Upper lobe of right lung (tissue), 1 donor: ENCODE measurements around the gene FMO3. TPM values are rescaled to one million over a fixed set of nuclear protein-coding genes. Genes with fewer than 3 reads are reported as not detected.
A peak's percentile ranks its signal among the peaks of the same experiment; 100 is the strongest.

Experiments
- ATAC-seq: fragments of 200-7000 bp; cut with Tn5 transposase; one replicate; pipeline ENCODE4 v1.9.1; 2020; ENCODE audit warnings: mild to moderate bottlenecking, moderate library complexity
- DNase-seq: peaks from one replicate; pipeline ENCODE4 v3.0.0-alpha.2; 2020
- H3K27ac ChIP-seq: fragments of 200-600 bp; one replicate; pipeline ENCODE4 v1.8.0; 2022
- H3K27me3 ChIP-seq: fragments of 200-600 bp; one replicate; pipeline ENCODE4 v1.8.0; 2022; ENCODE audit warnings: mild to moderate bottlenecking
- H3K36me3 ChIP-seq: fragments of 200-600 bp; one replicate; pipeline ENCODE4 v1.8.0; 2022
- H3K4me1 ChIP-seq: fragments of 200-600 bp; one replicate; pipeline ENCODE4 v1.8.0; 2022
- H3K4me3 ChIP-seq: fragments of 200-600 bp; one replicate; pipeline ENCODE4 v1.8.0; 2022; ENCODE audit warnings: mild to moderate bottlenecking
- H3K9me3 ChIP-seq: fragments of 200-600 bp; one replicate; pipeline ENCODE4 v1.8.0; 2022
- intact Hi-C: fragments of 100-400 bp; cut with DNase I; formaldehyde crosslinking; loops from one replicate; pipeline ENCODE4 v1.11.0; 2022
- total RNA-seq: library from RNA; stranded (reverse); fragmentation: NEBNext Ultra II Directional; extraction: Animal tissue kit (Norgen Biotek cat#: 25700); gene quantifications from one replicate; pipeline ENCODE4 v1.2.1, GENCODE V29; 2021
- TF ChIP-seq, protein P1 (sequence below): fragments of 200-600 bp; IDR thresholded peaks from one replicate; pipeline ENCODE4 v1.8.0; 2022; ENCODE audit warnings: antibody characterized with exemption
- donor health status: DM: no; HTN: yes; CAD: no; lungs with severe emphysema.

Gene FMO3
- total RNA-seq, 1 donor from 2014 or later = 22.7 TPM

DNA sequence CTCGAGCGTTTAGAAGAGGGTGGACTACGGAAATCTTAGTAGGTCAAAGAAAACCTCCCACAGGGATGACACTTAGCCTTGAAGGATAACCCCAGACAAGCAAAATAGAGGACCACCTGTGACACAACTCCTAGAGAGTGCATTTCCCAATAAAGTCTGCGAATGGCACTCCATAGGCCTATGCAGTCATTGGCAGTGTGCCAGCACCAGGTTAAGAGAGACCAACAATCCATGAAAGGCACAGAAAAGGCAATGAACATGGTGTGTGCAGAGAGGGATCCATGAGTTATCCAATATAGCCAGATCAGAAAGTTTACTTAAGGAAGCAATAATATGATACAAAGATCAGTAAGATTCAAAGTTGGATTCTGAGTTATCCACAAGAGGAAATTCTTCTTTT lies 49.2 kb downstream of the FMO3 start:
- H3K9me3 ChIP-seq = no peaks in the 10 kb centered on the region
- no peaks in the 10 kb centered on the region for H3K36me3 ChIP-seq
- no peaks in the 10 kb centered on the region for H3K27me3 ChIP-seq
- intact Hi-C loops = no loop called here
- H3K4me3 ChIP-seq = no peak overlapping the region
- peaks cover 23% of the 10 kb centered on the region for H3K4me1 ChIP-seq
- ATAC-seq (no peak), DNase-seq (no peak)
- TF ChIP-seq, protein P1, sequence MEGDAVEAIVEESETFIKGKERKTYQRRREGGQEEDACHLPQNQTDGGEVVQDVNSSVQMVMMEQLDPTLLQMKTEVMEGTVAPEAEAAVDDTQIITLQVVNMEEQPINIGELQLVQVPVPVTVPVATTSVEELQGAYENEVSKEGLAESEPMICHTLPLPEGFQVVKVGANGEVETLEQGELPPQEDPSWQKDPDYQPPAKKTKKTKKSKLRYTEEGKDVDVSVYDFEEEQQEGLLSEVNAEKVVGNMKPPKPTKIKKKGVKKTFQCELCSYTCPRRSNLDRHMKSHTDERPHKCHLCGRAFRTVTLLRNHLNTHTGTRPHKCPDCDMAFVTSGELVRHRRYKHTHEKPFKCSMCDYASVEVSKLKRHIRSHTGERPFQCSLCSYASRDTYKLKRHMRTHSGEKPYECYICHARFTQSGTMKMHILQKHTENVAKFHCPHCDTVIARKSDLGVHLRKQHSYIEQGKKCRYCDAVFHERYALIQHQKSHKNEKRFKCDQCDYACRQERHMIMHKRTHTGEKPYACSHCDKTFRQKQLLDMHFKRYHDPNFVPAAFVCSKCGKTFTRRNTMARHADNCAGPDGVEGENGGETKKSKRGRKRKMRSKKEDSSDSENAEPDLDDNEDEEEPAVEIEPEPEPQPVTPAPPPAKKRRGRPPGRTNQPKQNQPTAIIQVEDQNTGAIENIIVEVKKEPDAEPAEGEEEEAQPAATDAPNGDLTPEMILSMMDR = no peak
- H3K27ac ChIP-seq = peak overlapping the region; percentile 71

DNA sequence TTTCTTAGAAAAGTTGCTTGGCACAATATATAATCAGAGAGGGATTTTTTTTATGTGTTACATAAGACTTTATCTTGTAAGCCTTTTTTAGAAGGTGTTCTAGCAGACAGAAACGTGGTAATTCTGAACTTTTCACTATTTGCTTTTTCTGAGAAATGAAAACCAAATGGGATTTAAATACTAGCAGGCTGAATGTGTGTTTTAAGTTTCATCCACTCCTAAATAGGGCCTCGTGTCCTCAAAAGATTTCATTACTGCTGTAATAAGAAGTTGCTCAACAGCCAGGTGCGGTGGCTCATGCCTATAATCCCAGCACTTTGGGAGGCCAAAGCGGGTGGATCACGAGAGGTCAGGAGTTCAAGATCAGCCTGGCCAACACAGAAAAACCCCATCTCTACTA lies 49.7 kb downstream of the FMO3 start:
- ATAC-seq (no peak), DNase-seq (no peak)
- H3K27me3 ChIP-seq = no peaks in the 10 kb centered on the region
- intact Hi-C loops = no loop called here
- TF ChIP-seq, protein P1 = no peak
- H3K4me3 ChIP-seq = no peak overlapping the region
- no peaks in the 10 kb centered on the region for H3K36me3 ChIP-seq
- H3K9me3 ChIP-seq = no peaks in the 10 kb centered on the region
- H3K27ac ChIP-seq = peak overlapping the region; percentile 71
- H3K4me1 ChIP-seq = peaks cover 23% of the 10 kb centered on the region

DNA sequence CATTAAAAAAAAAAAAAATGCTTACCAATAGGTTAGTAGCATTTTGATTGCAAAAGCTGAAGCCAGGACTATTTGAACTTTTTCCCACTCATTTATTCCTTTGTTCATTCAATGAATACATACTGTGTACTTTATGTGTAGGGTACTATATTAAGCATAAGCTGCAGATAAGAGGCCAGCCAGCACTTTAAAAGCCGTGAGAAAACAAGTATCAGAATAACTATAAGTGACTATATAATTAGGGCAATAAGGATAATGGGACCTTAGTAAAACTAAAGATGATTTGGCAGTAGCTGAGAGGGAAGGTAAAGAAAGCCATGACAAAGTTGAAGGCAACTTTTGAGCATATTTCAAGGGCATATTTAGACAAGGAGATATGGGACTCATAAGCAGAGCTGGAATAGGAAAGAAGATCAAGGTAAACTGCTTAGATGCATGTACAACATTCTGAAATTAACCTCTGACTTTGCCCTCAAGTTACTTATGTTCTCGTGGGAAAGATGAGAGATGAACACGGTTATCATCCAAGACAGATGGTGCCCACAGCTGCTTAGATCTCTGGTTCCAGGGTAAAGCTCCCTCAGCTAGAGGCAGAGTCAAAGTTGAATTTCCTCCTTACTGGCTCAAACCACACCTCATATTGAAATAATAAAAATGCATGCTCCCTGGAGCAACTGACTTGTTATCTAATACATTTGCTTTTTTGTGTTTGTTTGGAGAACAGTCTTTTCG lies 50.4 kb downstream of the FMO3 start:
- no peaks in the 10 kb centered on the region for H3K36me3 ChIP-seq
- H3K4me1 ChIP-seq = peaks cover 23% of the 10 kb centered on the region
- peak overlapping the region; percentile 71 for H3K27ac ChIP-seq
- TF ChIP-seq, protein P1 = no peak
- no peak for DNase-seq
- no peak for ATAC-seq
- H3K9me3 ChIP-seq = no peaks in the 10 kb centered on the region
- H3K27me3 ChIP-seq = no peaks in the 10 kb centered on the region
- intact Hi-C loops = no loop called here
- no peak overlapping the region for H3K4me3 ChIP-seq

DNA sequence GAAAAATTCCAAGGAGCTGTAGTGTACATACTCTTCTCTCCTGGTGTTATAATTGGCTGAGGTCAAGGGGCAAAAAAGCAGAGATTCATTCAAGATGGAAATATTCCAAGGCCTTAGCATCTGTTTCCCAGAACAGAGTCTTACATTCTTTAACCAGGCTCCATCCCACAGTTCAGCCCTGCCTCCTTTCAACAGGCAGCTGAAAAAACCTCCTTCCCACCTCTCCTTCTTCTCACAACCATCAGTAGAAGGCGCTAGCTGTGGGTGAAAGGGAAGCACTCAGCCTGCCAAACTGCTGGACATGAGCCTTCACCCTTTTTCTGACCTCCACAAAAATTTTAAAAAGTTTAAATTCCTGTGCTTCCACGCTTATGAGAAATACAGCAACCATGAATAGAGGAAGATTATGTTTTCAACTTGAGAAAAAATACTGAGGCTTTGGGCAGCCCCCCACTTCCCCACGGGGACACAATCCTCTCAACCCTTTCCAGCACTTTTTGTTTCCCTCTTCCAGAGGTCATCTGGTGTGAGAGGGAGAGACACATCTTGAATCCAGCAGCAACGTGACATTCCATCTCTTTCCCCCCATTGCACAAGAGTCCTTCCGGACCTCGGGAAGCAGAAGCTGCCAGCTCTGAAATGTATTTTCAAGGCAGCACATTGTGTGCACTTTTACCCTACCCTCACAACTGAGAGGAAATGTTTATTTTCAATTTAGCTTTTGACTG lies 51.1 kb downstream of the FMO3 start:
- H3K4me3 ChIP-seq = no peak overlapping the region
- ATAC-seq (peak; percentile 87), DNase-seq (no peak)
- H3K36me3 ChIP-seq = no peaks in the 10 kb centered on the region
- H3K27ac ChIP-seq = peak overlapping the region; percentile 71
- TF ChIP-seq, protein P1 = peak; percentile 32
- intact Hi-C loops = no loop called here
- no peaks in the 10 kb centered on the region for H3K9me3 ChIP-seq
- peaks cover 23% of the 10 kb centered on the region for H3K4me1 ChIP-seq
- no peaks in the 10 kb centered on the region for H3K27me3 ChIP-seq

DNA sequence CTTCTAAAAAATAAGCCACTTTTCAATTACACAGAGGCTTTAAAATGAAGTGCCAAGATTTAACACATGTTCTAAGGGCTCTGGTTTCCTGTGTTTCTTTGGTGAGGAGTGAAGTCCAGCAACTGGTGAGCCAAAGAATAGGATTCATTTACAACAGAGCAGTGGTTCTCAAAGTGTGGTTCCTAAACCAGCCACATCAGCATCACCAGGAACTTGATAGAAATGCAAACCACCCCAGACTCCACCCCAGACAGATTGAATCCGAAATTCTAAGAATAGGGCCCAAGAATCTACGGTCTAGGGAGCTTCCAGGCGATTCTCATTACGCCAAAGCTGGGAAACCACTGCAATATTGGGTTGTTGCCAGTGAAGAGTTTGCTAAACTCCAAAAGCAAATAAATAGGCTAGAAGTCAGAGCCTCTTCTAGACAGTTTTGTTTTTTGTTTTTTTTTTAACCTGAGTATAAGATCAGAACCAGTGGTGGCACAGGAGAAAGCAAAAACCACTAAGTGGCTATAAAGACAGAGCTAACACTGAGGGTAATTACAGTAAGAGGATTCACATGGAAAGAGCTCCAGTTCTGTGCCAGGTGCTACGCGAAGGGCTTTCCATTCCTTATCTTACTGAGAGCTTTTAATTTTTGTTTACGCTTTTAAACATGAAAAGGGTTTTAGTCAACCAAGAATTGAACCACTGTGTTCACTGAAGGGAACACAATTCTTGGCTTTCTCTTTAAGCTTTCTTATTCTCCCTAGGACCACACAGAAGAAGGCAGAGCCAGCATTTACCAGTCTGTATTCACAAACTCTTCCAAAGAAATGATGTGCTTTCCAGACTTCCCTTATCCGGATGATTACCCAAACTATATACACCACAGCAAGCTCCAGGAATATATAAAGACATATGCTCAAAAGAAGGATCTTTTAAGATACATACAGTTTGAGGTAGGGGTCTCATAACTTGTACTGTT lies 52.0 kb downstream of the FMO3 start:
- ATAC-seq = peak; percentile 55
- Histone ChIP-seq H3K4me1 (peaks cover 23% of the 10 kb centered on the region), H3K9me3 (no peaks in the 10 kb centered on the region), H3K4me3 (no peak overlapping the region), H3K36me3 (no peaks in the 10 kb centered on the region), H3K27me3 (no peaks in the 10 kb centered on the region), H3K27ac (peak overlapping the region; percentile 71)
- intact Hi-C loops = no loop called here
- TF ChIP-seq, protein P1 = no peak
- DNase-seq = no peak
